Measurements from ENCODE around the gene EPHA3. TPM values are rescaled to one million over a fixed set of nuclear protein-coding genes. Genes with fewer than 3 reads are reported as not detected.

EPHA3 gene
- 27.7 TPM for total RNA-seq

GRCh38 chr3:89107461-89108290 is at the start of gene EPHA3:
Gene EPHA3 (plus strand): TSS chr3:89107621. CDS start chr3:89107749, 128 bp downstream.
- Histone ChIP-seq H3K9me3 (ENCODE audit: control insufficient read depth in 3 of 3, low read length in 3 of 3) (no peaks in the 10 kb centered on the region), H3K27ac (ENCODE audit: low read depth, low read length) (no peak within 1 kb of the TSS), H3K4me3 (ENCODE audit: low read length in 3 of 3) (peak within 1 kb of the TSS; percentile 72 to 89 (median 73)), H3K9ac (ENCODE audit: low read depth in 1 of 3, low read length in 3 of 3) (peak within 1 kb of the TSS; percentile 17 to 59 (median 52)), H3K4me1 (ENCODE audit: control insufficient read depth in 3 of 3, insufficient read depth in 3 of 3, low read length in 3 of 3) (peaks cover 4 to 13% (median 6%) of the 10 kb centered on the region in 3 donors), H3K36me3 (ENCODE audit: control insufficient read depth in 3 of 3, insufficient read depth in 3 of 3, low read length in 3 of 3) (no peaks in the 10 kb centered on the region), H3K27me3 (ENCODE audit: control insufficient read depth in 3 of 3, insufficient read depth in 3 of 3, low read length in 3 of 3) (peaks cover 10 to 19% (median 13%) of the 10 kb centered on the region in 3 donors)

GRCh38 chr3:89058371-89058770 is 49.0 kb upstream of the EPHA3 start:
- no peaks in the 10 kb centered on the region for H3K27me3 ChIP-seq (ENCODE audit: control insufficient read depth in 3 of 3, insufficient read depth in 3 of 3, low read length in 3 of 3)
- H3K4me3 ChIP-seq (ENCODE audit: low read length in 3 of 3): no peak overlapping the region
- H3K27ac ChIP-seq (ENCODE audit: low read depth, low read length): no peak overlapping the region
- no peaks in the 10 kb centered on the region for H3K9me3 ChIP-seq (ENCODE audit: control insufficient read depth in 3 of 3, low read length in 3 of 3)
- H3K9ac ChIP-seq (ENCODE audit: low read depth in 1 of 3, low read length in 3 of 3): no peak overlapping the region
- no peaks in the 10 kb centered on the region for H3K36me3 ChIP-seq (ENCODE audit: control insufficient read depth in 3 of 3, insufficient read depth in 3 of 3, low read length in 3 of 3)
- no peaks in the 10 kb centered on the region for H3K4me1 ChIP-seq (ENCODE audit: control insufficient read depth in 3 of 3, insufficient read depth in 3 of 3, low read length in 3 of 3)

GRCh38 chr3:89059211-89059925 is 48.1 kb upstream of the EPHA3 start:
- Histone ChIP-seq H3K9me3 (ENCODE audit: control insufficient read depth in 3 of 3, low read length in 3 of 3) (no peaks in the 10 kb centered on the region), H3K27me3 (ENCODE audit: control insufficient read depth in 3 of 3, insufficient read depth in 3 of 3, low read length in 3 of 3) (no peaks in the 10 kb centered on the region), H3K4me1 (ENCODE audit: control insufficient read depth in 3 of 3, insufficient read depth in 3 of 3, low read length in 3 of 3) (no peaks in the 10 kb centered on the region), H3K9ac (ENCODE audit: low read depth in 1 of 3, low read length in 3 of 3) (no peak overlapping the region), H3K36me3 (ENCODE audit: control insufficient read depth in 3 of 3, insufficient read depth in 3 of 3, low read length in 3 of 3) (no peaks in the 10 kb centered on the region), H3K27ac (ENCODE audit: low read depth, low read length) (no peak overlapping the region), H3K4me3 (ENCODE audit: low read length in 3 of 3) (no peak overlapping the region)

- no peak overlapping the region for H3K4me3 ChIP-seq (ENCODE audit: low read length in 3 of 3)
- no peak overlapping the region for H3K27ac ChIP-seq (ENCODE audit: low read depth, low read length)
- H3K36me3 ChIP-seq (ENCODE audit: control insufficient read depth in 3 of 3, insufficient read depth in 3 of 3, low read length in 3 of 3): no peaks in the 10 kb centered on the region
- H3K9me3 ChIP-seq (ENCODE audit: control insufficient read depth in 3 of 3, low read length in 3 of 3): no peaks in the 10 kb centered on the region
- H3K27me3 ChIP-seq (ENCODE audit: control insufficient read depth in 3 of 3, insufficient read depth in 3 of 3, low read length in 3 of 3): no peaks in the 10 kb centered on the region
- H3K9ac ChIP-seq (ENCODE audit: low read depth in 1 of 3, low read length in 3 of 3): no peak overlapping the region
- no peaks in the 10 kb centered on the region for H3K4me1 ChIP-seq (ENCODE audit: control insufficient read depth in 3 of 3, insufficient read depth in 3 of 3, low read length in 3 of 3)
Observed at GRCh38 chr3:89061259-89061658, 46.2 kb upstream of the EPHA3 start.

GRCh38 chr3:89067736-89068135 is 39.7 kb upstream of the EPHA3 start:
- no peaks in the 10 kb centered on the region for H3K27me3 ChIP-seq (ENCODE audit: control insufficient read depth in 3 of 3, insufficient read depth in 3 of 3, low read length in 3 of 3)
- no peak overlapping the region for H3K9ac ChIP-seq (ENCODE audit: low read depth in 1 of 3, low read length in 3 of 3)
- no peak overlapping the region for H3K27ac ChIP-seq (ENCODE audit: low read depth, low read length)
- no peaks in the 10 kb centered on the region for H3K36me3 ChIP-seq (ENCODE audit: control insufficient read depth in 3 of 3, insufficient read depth in 3 of 3, low read length in 3 of 3)
- no peaks in the 10 kb centered on the region for H3K4me1 ChIP-seq (ENCODE audit: control insufficient read depth in 3 of 3, insufficient read depth in 3 of 3, low read length in 3 of 3)
- no peaks in the 10 kb centered on the region for H3K9me3 ChIP-seq (ENCODE audit: control insufficient read depth in 3 of 3, low read length in 3 of 3)
- H3K4me3 ChIP-seq (ENCODE audit: low read length in 3 of 3): no peak overlapping the region

- Histone ChIP-seq H3K4me1 (ENCODE audit: control insufficient read depth in 3 of 3, insufficient read depth in 3 of 3, low read length in 3 of 3) (no peaks in the 10 kb centered on the region), H3K36me3 (ENCODE audit: control insufficient read depth in 3 of 3, insufficient read depth in 3 of 3, low read length in 3 of 3) (no peaks in the 10 kb centered on the region), H3K9me3 (ENCODE audit: control insufficient read depth in 3 of 3, low read length in 3 of 3) (no peaks in the 10 kb centered on the region), H3K27me3 (ENCODE audit: control insufficient read depth in 3 of 3, insufficient read depth in 3 of 3, low read length in 3 of 3) (no peaks in the 10 kb centered on the region), H3K27ac (ENCODE audit: low read depth, low read length) (no peak overlapping the region), H3K4me3 (ENCODE audit: low read length in 3 of 3) (no peak overlapping the region), H3K9ac (ENCODE audit: low read depth in 1 of 3, low read length in 3 of 3) (no peak overlapping the region)
Observed at GRCh38 chr3:89072642-89073041, 34.8 kb upstream of the EPHA3 start.

GRCh38 chr3:89079944-89080343 is 27.5 kb upstream of the EPHA3 start:
- H3K4me1 ChIP-seq (ENCODE audit: control insufficient read depth in 3 of 3, insufficient read depth in 3 of 3, low read length in 3 of 3): no peaks in the 10 kb centered on the region
- no peaks in the 10 kb centered on the region for H3K9me3 ChIP-seq (ENCODE audit: control insufficient read depth in 3 of 3, low read length in 3 of 3)
- no peaks in the 10 kb centered on the region for H3K36me3 ChIP-seq (ENCODE audit: control insufficient read depth in 3 of 3, insufficient read depth in 3 of 3, low read length in 3 of 3)
- no peak overlapping the region for H3K27ac ChIP-seq (ENCODE audit: low read depth, low read length)
- no peak overlapping the region for H3K9ac ChIP-seq (ENCODE audit: low read depth in 1 of 3, low read length in 3 of 3)
- H3K4me3 ChIP-seq (ENCODE audit: low read length in 3 of 3): no peak overlapping the region
- H3K27me3 ChIP-seq (ENCODE audit: control insufficient read depth in 3 of 3, insufficient read depth in 3 of 3, low read length in 3 of 3): peaks cover 0 to 2% (median 0%) of the 10 kb centered on the region in 3 donors

- Histone ChIP-seq H3K9ac (ENCODE audit: low read depth in 1 of 3, low read length in 3 of 3) (no peak overlapping the region), H3K36me3 (ENCODE audit: control insufficient read depth in 3 of 3, insufficient read depth in 3 of 3, low read length in 3 of 3) (no peaks in the 10 kb centered on the region), H3K27me3 (ENCODE audit: control insufficient read depth in 3 of 3, insufficient read depth in 3 of 3, low read length in 3 of 3) (peaks cover 0 to 2% (median 0%) of the 10 kb centered on the region in 3 donors), H3K4me1 (ENCODE audit: control insufficient read depth in 3 of 3, insufficient read depth in 3 of 3, low read length in 3 of 3) (no peaks in the 10 kb centered on the region), H3K27ac (ENCODE audit: low read depth, low read length) (no peak overlapping the region), H3K9me3 (ENCODE audit: control insufficient read depth in 3 of 3, low read length in 3 of 3) (no peaks in the 10 kb centered on the region), H3K4me3 (ENCODE audit: low read length in 3 of 3) (no peak overlapping the region)
Observed at GRCh38 chr3:89087851-89088250, 19.6 kb upstream of the EPHA3 start.

GRCh38 chr3:89098173-89098572 is 9.2 kb upstream of the EPHA3 start:
- no peak overlapping the region for H3K27ac ChIP-seq (ENCODE audit: low read depth, low read length)
- no peaks in the 10 kb centered on the region for H3K9me3 ChIP-seq (ENCODE audit: control insufficient read depth in 3 of 3, low read length in 3 of 3)
- H3K4me1 ChIP-seq (ENCODE audit: control insufficient read depth in 3 of 3, insufficient read depth in 3 of 3, low read length in 3 of 3): no peaks in the 10 kb centered on the region
- H3K36me3 ChIP-seq (ENCODE audit: control insufficient read depth in 3 of 3, insufficient read depth in 3 of 3, low read length in 3 of 3): no peaks in the 10 kb centered on the region
- no peaks in the 10 kb centered on the region for H3K27me3 ChIP-seq (ENCODE audit: control insufficient read depth in 3 of 3, insufficient read depth in 3 of 3, low read length in 3 of 3)
- no peak overlapping the region for H3K4me3 ChIP-seq (ENCODE audit: low read length in 3 of 3)
- H3K9ac ChIP-seq (ENCODE audit: low read depth in 1 of 3, low read length in 3 of 3): no peak overlapping the region

- H3K9me3 ChIP-seq (ENCODE audit: control insufficient read depth in 3 of 3, low read length in 3 of 3): no peaks in the 10 kb centered on the region
- H3K27ac ChIP-seq (ENCODE audit: low read depth, low read length): no peak overlapping the region
- H3K9ac ChIP-seq (ENCODE audit: low read depth in 1 of 3, low read length in 3 of 3): no peak overlapping the region
- no peaks in the 10 kb centered on the region for H3K4me1 ChIP-seq (ENCODE audit: control insufficient read depth in 3 of 3, insufficient read depth in 3 of 3, low read length in 3 of 3)
- H3K4me3 ChIP-seq (ENCODE audit: low read length in 3 of 3): no peak overlapping the region
- H3K27me3 ChIP-seq (ENCODE audit: control insufficient read depth in 3 of 3, insufficient read depth in 3 of 3, low read length in 3 of 3): no peaks in the 10 kb centered on the region
- H3K36me3 ChIP-seq (ENCODE audit: control insufficient read depth in 3 of 3, insufficient read depth in 3 of 3, low read length in 3 of 3): no peaks in the 10 kb centered on the region
Observed at GRCh38 chr3:89098964-89099585, 8.3 kb upstream of the EPHA3 start.

Data from skeletal muscle tissue (tissue), 4 donors.